Smooth muscle cell (in vitro differentiated cells): ENCODE measurements around the gene RSBN1. TPM values are rescaled to one million over a fixed set of nuclear protein-coding genes. Genes with fewer than 3 reads are reported as not detected.
A peak's percentile ranks its signal among the peaks of the same experiment; 100 is the strongest.

ENCODE experiments used
- DNase-seq: peaks from one replicate; lab custom pipeline; 2025; ENCODE audit not compliant: unreplicated experiment; lab: John Stamatoyannopoulos, UW
- H2AFZ ChIP-seq: fragments of 200-600 bp; sonication (generic); 2 replicates; pipeline ENCODE4 v1.6.0; 2016; ENCODE audit warnings: antibody characterized with exemption, low read depth, mild to moderate bottlenecking
- H3F3A ChIP-seq: fragments of 200-600 bp; sonication (generic); 2 replicates; pipeline ENCODE4 v1.6.0; 2017; ENCODE audit warnings: antibody characterized with exemption, low read depth
- H3K27ac ChIP-seq: fragments of 200-600 bp; sonication (generic); 2 replicates; pipeline ENCODE4 v1.5.1; 2016; ENCODE audit warnings: low read depth, mild to moderate bottlenecking
- H3K27me3 ChIP-seq: fragments of 200-600 bp; sonication (generic); 2 replicates; pipeline ENCODE4 v1.6.1; 2016; ENCODE audit warnings: low read depth, mild to moderate bottlenecking
- H3K36me3 ChIP-seq: fragments of 200-600 bp; sonication (generic); 2 replicates; pipeline ENCODE4 v1.5.1; 2016; ENCODE audit warnings: low read depth
- H3K4me1 ChIP-seq: fragments of 200-600 bp; sonication (generic); 2 replicates; pipeline ENCODE4 v1.5.1; 2016; ENCODE audit warnings: low read depth
- H3K4me2 ChIP-seq: fragments of 200-600 bp; sonication (generic); 2 replicates; pipeline ENCODE4 v1.6.0; 2016; ENCODE audit warnings: mild to moderate bottlenecking
- H3K4me3 ChIP-seq: fragments of 200-600 bp; sonication (generic); 2 replicates; pipeline ENCODE4 v1.5.1; 2016; ENCODE audit warnings: mild to moderate bottlenecking
- H3K79me2 ChIP-seq: fragments of 200-600 bp; sonication (generic); 2 replicates; pipeline ENCODE4 v1.6.0; 2016; ENCODE audit warnings: low read depth, mild to moderate bottlenecking
- H3K9ac ChIP-seq: fragments of 200-600 bp; sonication (generic); 2 replicates; pipeline ENCODE4 v1.6.0; 2016; ENCODE audit warnings: low read depth
- H3K9me3 ChIP-seq: fragments of 200-600 bp; sonication (generic); replicated peaks from 2 replicates; pipeline ENCODE4 v1.5.1; 2016; ENCODE audit warnings: low read depth
- H4K20me1 ChIP-seq: fragments of 200-600 bp; sonication (generic); 2 replicates; pipeline ENCODE4 v1.6.0; 2016; ENCODE audit warnings: low read depth
- WGBS: methylation state at CpG from one replicate; pipeline ENCODE4 v1.1.7; 2016; ENCODE audit warnings: low lambda C conversion rate; 5-methylcytosine and 5-hydroxymethylcytosine counted together
- polyA plus RNA-seq: library from polyadenylated mRNA; unstranded; fragments of >200 nt; fragmentation: Nextera tagmentation; extraction: Ambion mirVana; gene quantifications from 2 replicates; pipeline ENCODE4 v1.2.1, GENCODE V29; 2016
- total RNA-seq: library from RNA; depleted of rRNA; stranded (reverse); fragments of >200 nt; gene quantifications from 2 replicates; pipeline ENCODE4 v1.2.3, GENCODE V29; 2014
- TF ChIP-seq, protein P1 (sequence below): fragments of 200-600 bp; sonication (generic); IDR thresholded peaks from 2 replicates; pipeline ENCODE4 v1.5.1; 2017; ENCODE audit warnings: borderline replicate concordance, mild to moderate bottlenecking, antibody characterized with exemption; ENCODE audit not compliant: insufficient read depth, poor library complexity, severe bottlenecking

RSBN1 gene
- total and polyA plus RNA-seq, 2 experiments from 2014 or later: 9.0 to 18.3 TPM

DNA sequence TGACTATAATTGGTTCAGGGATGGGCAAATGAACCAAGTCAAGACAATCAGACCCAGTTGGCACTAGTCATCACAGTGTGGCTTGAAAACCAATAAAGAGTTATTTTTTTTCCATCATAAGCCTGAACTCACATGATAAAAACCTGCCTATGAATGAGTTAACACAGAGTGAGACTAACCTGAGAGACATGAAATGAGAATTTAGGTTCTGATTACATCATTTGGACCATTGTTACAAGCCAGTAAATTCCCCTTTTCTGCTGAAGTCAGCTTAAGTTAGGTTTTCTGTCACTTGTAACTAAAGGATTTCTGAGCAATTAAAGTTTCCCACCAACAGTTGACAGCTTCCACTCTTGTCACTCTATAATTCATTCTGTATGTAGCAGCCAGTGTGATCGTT lies 9.6 kb upstream of the RSBN1 start:
- H2AFZ ChIP-seq: no peak overlapping the region

DNA sequence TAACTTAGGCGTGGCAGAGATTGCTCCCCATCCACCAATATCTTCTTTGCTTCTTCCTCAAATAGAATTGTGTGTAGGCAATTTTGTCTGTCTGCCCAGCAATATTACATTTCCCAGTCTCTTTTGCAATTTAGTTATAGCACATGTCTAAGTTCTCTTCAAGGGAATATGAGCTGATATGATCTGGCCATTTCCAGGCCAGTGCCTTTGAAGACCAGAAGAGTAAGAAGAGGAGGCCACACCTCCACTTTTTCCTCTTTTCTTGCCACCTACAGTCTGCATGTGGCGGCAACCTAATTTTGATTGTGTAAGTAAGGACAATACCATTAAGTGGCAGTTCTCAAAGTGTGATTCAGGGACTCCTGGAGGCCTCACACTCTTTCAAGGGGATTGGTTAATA lies 6.3 kb upstream of the RSBN1 start:
- no peaks in the 10 kb centered on the region for H3K27me3 ChIP-seq
- H3K9ac ChIP-seq: no peak overlapping the region
- H3K27ac ChIP-seq: no peak overlapping the region
- H3K9me3 ChIP-seq: no peaks in the 10 kb centered on the region
- no peaks in the 10 kb centered on the region for H3K4me1 ChIP-seq
- H3K4me2 ChIP-seq: no peak overlapping the region
- TF ChIP-seq, protein P1, sequence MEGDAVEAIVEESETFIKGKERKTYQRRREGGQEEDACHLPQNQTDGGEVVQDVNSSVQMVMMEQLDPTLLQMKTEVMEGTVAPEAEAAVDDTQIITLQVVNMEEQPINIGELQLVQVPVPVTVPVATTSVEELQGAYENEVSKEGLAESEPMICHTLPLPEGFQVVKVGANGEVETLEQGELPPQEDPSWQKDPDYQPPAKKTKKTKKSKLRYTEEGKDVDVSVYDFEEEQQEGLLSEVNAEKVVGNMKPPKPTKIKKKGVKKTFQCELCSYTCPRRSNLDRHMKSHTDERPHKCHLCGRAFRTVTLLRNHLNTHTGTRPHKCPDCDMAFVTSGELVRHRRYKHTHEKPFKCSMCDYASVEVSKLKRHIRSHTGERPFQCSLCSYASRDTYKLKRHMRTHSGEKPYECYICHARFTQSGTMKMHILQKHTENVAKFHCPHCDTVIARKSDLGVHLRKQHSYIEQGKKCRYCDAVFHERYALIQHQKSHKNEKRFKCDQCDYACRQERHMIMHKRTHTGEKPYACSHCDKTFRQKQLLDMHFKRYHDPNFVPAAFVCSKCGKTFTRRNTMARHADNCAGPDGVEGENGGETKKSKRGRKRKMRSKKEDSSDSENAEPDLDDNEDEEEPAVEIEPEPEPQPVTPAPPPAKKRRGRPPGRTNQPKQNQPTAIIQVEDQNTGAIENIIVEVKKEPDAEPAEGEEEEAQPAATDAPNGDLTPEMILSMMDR: no peak
- no peaks in the 10 kb centered on the region for H3F3A ChIP-seq
- no peak overlapping the region for H3K4me3 ChIP-seq
- no peak for DNase-seq
- H3K79me2 ChIP-seq: no peaks in the 10 kb centered on the region
- H2AFZ ChIP-seq: no peak overlapping the region
- WGBS: 86% methylated on average over 2 of the region's 2 CpGs
- no peaks in the 10 kb centered on the region for H3K36me3 ChIP-seq
- H4K20me1 ChIP-seq: no peaks in the 10 kb centered on the region

More for the DNA sequence above, 9.6 kb upstream of the RSBN1 start:
- no peaks in the 10 kb centered on the region for H3K4me1 ChIP-seq
- H3K79me2 ChIP-seq: no peaks in the 10 kb centered on the region
- no peaks in the 10 kb centered on the region for H3F3A ChIP-seq
- H3K27me3 ChIP-seq: no peaks in the 10 kb centered on the region
- H3K4me3 ChIP-seq: no peak overlapping the region
- no peak overlapping the region for H3K4me2 ChIP-seq
- H3K9ac ChIP-seq: no peak overlapping the region
- 77% methylated on average over 1 of the region's 1 CpG for WGBS
- TF ChIP-seq, protein P1: no peak
- no peak overlapping the region for H3K27ac ChIP-seq
- DNase-seq: no peak
- no peaks in the 10 kb centered on the region for H3K9me3 ChIP-seq
- no peaks in the 10 kb centered on the region for H3K36me3 ChIP-seq
- H4K20me1 ChIP-seq: no peaks in the 10 kb centered on the region

- 96% methylated on average over 15 of the region's 15 CpGs for WGBS
- Histone ChIP-seq H3F3A (no peaks in the 10 kb centered on the region), H3K9me3 (no peaks in the 10 kb centered on the region), H3K4me3 (no peak overlapping the region), H3K4me2 (peak overlapping the region; percentile 89), H2AFZ (peak overlapping the region; percentile 95), H3K27me3 (no peaks in the 10 kb centered on the region), H3K79me2 (peaks cover 38% of the 10 kb centered on the region), H3K27ac (no peak overlapping the region), H3K4me1 (peaks cover 28% of the 10 kb centered on the region), H3K36me3 (no peaks in the 10 kb centered on the region), H4K20me1 (peaks cover 32% of the 10 kb centered on the region), H3K9ac (no peak overlapping the region)
- no peak for DNase-seq
- TF ChIP-seq, protein P1: no peak
Observed at GRCh38 chr1:113813218-113813617, 942 bp upstream of the RSBN1 start.

DNA sequence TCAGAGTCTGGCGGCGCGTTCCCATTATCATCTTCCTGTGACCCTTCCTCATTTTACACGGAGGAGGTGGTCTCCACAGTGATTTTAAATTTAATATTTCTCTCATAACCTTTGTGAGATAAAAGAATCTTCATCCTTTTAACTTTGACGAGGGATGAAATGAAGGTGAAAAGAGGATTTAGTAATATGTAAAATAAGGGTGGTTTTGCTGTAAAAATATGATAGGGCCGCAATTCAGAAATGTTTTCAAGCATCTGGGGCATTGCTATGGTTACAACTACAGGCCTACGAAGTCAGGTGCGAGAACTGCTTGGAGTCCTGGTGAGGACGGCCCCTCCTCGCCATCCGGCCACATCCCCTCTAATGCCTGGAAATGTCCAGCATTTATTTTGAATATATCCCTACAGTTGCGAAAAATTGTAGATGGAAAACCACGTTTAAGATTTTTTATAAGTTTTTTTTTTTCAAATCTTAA lies 422 bp upstream of the RSBN1 start:
- DNase-seq: no peak
- peak overlapping the region; percentile 95 for H2AFZ ChIP-seq
- peaks cover 33% of the 10 kb centered on the region for H4K20me1 ChIP-seq
- H3K4me1 ChIP-seq: peaks cover 28% of the 10 kb centered on the region
- H3K9ac ChIP-seq: peak overlapping the region; percentile 74
- no peaks in the 10 kb centered on the region for H3K36me3 ChIP-seq
- H3K4me2 ChIP-seq: peak overlapping the region; percentile 89
- TF ChIP-seq, protein P1: no peak
- H3K9me3 ChIP-seq: no peaks in the 10 kb centered on the region
- peaks cover 43% of the 10 kb centered on the region for H3K79me2 ChIP-seq
- no peaks in the 10 kb centered on the region for H3F3A ChIP-seq
- H3K27ac ChIP-seq: peak overlapping the region; percentile 78
- 37% methylated on average over 13 of the region's 13 CpGs for WGBS
- H3K27me3 ChIP-seq: no peaks in the 10 kb centered on the region
- peak overlapping the region; percentile 84 for H3K4me3 ChIP-seq
